Retinal pigment epithelial cell (primary cell): ENCODE results near the gene RAB25.
"Not testable (repeated sequence)": the region's sequence is repeated elsewhere in the genome, so short reads cannot be mapped to it uniquely, and the experiment has no call there.

Experiments
- DNase-seq: peaks from one replicate; pipeline ENCODE4 v3.0.0-alpha.2; 2010; ENCODE audit warnings: low read depth
- H3K4me3 ChIP-seq: 2 replicates; pipeline ENCODE4 v1.5.1; 2011; ENCODE audit warnings: mild to moderate bottlenecking, low read length, control low read depth, moderate library complexity
- TF ChIP-seq, protein P1 (sequence below): conservative IDR thresholded peaks from 2 replicates; pipeline ENCODE4 v1.5.1; 2011; ENCODE audit warnings: low read depth, low read length, control low read depth, inconsistent platforms

The RAB25 gene

GRCh38 chr1:156115514-156116374 lies 54.8 kb downstream of the RAB25 start:
- no peak for DNase-seq
- H3K4me3 ChIP-seq, result peak overlapping the region; percentile 99
- TF ChIP-seq, protein P1, sequence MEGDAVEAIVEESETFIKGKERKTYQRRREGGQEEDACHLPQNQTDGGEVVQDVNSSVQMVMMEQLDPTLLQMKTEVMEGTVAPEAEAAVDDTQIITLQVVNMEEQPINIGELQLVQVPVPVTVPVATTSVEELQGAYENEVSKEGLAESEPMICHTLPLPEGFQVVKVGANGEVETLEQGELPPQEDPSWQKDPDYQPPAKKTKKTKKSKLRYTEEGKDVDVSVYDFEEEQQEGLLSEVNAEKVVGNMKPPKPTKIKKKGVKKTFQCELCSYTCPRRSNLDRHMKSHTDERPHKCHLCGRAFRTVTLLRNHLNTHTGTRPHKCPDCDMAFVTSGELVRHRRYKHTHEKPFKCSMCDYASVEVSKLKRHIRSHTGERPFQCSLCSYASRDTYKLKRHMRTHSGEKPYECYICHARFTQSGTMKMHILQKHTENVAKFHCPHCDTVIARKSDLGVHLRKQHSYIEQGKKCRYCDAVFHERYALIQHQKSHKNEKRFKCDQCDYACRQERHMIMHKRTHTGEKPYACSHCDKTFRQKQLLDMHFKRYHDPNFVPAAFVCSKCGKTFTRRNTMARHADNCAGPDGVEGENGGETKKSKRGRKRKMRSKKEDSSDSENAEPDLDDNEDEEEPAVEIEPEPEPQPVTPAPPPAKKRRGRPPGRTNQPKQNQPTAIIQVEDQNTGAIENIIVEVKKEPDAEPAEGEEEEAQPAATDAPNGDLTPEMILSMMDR, result no peak

DNA sequence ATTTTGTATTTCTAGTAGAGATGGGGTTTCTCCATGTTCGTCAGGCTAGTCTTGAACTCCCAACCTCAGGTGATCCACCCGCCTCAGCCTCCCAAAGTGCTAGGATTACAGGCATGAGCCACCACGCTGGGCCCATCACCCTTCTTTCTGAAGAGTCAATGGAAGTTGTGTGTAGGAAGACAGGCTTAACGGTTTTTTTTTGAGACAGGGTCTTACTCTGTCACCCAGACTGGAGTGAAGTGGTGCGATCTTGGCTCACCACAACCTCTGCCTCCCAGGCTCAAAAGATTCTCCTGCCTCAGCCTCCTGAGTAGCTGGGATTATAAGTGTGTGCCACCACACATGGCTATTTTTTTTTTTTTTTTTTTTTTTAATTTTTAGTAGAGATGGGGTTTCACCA lies 55.8 kb downstream of the RAB25 start:
- peak overlapping the region; percentile 99 for H3K4me3 ChIP-seq

GRCh38 chr1:156117414-156118176 lies 56.6 kb downstream of the RAB25 start:
- TF ChIP-seq, protein P1, result no peak
- DNase-seq, result no peak
- H3K4me3 ChIP-seq, result peak overlapping the region; percentile 22

More for the DNA sequence above, 55.8 kb downstream of the RAB25 start:
- not testable (repeated sequence) for DNase-seq

- TF ChIP-seq, protein P1, result no peak
- peak overlapping the region; percentile 22 for H3K4me3 ChIP-seq
- no peak for DNase-seq
Measured at GRCh38 chr1:156118177-156118868, 57.4 kb downstream of the RAB25 start.

DNA sequence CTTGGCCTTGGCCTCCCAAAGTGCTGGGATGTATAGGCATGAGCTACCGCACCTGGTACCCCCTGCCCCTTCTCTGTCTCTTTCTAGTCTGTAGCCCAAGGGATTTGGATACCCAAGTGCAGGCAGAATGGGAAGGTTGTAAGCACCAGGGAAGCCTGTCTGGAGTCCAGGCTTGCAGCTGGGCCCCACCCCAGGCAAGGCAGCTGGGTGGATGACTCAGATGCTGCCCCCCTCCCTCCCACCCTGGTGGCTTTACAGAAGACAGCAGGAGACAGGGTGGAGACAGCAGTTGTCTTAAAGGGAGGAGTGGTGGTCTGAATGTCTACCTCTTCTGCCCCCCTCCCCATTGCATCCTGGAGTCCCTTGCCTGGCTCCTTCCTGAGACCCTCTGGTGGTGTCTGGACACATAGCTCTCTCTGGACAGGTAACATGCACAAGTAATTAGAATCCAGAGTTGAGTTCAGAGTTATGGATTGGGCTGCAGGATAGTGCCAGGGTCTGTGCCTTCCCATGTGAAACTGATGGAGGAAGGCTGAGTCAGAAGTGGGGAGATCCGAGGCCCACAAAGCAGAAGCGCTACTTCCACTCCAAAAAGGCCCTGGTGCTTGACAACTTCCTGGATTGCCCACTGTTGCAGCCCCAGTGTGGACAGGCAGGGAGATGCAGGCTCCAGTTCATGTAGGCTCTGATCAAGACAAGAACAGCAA lies 58.7 kb downstream of the RAB25 start:
- H3K4me3 ChIP-seq, result no peak overlapping the region
- DNase-seq, result no peak

More for the DNA sequence above, 58.7 kb downstream of the RAB25 start:
- TF ChIP-seq, protein P1, result no peak
